ENCODE data around the gene TNS3. TPM values are rescaled to one million over a fixed set of nuclear protein-coding genes. Genes with fewer than 3 reads are reported as not detected.

Gene TNS3
- total and polyA plus RNA-seq, 9 of the 15 experiments (the other 6 are each of a cell fraction or from before 2014, with no cell fraction given), result 0.20 TPM; not detected in 8

DNA sequence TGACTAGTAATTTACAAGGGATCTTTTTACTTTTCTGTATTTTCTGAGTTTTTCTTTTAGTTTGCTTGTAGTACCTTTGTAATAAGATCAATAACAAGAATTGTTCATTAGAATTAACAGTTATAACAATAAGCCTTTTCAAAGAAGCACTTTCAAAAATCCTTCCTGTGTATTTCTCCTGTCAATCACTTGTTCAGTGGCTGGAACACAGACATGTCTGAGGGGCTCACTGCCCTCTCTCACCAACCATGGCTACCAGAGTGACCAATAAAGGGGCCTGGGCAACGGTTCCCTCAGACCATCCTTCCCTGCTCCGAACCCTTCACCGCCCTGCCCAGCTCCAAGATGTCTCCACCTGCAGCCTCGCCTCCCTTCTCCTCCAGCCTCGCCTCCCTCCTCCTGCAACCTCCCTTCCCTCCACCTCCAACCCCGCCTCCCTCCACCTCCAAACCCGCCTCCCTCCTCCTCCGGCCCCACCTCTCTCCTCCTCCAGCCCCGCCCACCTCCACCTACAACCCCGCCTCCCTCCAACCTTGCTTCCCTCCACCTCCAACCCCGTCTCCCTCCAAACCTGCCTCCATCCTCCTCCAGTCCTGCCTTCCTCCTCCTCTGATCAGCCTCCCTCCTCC is 353.4 kb downstream of the TNS3 start (continued):
- TF ChIP-seq RCOR1 (IDR thresholded peaks at IDR 0.05; ENCODE audit: borderline replicate concordance in 1 of 2, low read depth in 2 of 2, low read length in 2 of 2) (0 out of 4 replicates have a peak, but pooled peaks of 1 of the 2 experiments have one; percentile 28), PKNOX1 (IDR thresholded peaks at IDR 0.05) (peak; percentile 87), CBX3 (IDR thresholded peaks at IDR 0.05; ENCODE audit: borderline replicate concordance in 1 of 2, low read length in 2 of 2) (0 out of 3 replicates have a peak, but pooled peaks of 1 of the 2 experiments have one; percentile 27)
- TF ChIP-seq, protein P1, sequence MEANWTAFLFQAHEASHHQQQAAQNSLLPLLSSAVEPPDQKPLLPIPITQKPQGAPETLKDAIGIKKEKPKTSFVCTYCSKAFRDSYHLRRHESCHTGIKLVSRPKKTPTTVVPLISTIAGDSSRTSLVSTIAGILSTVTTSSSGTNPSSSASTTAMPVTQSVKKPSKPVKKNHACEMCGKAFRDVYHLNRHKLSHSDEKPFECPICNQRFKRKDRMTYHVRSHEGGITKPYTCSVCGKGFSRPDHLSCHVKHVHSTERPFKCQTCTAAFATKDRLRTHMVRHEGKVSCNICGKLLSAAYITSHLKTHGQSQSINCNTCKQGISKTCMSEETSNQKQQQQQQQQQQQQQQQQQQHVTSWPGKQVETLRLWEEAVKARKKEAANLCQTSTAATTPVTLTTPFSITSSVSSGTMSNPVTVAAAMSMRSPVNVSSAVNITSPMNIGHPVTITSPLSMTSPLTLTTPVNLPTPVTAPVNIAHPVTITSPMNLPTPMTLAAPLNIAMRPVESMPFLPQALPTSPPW (CRISPR knock-in tag; IDR thresholded peaks at IDR 0.05), result peak; percentile 79
- TF ChIP-seq, protein P2, sequence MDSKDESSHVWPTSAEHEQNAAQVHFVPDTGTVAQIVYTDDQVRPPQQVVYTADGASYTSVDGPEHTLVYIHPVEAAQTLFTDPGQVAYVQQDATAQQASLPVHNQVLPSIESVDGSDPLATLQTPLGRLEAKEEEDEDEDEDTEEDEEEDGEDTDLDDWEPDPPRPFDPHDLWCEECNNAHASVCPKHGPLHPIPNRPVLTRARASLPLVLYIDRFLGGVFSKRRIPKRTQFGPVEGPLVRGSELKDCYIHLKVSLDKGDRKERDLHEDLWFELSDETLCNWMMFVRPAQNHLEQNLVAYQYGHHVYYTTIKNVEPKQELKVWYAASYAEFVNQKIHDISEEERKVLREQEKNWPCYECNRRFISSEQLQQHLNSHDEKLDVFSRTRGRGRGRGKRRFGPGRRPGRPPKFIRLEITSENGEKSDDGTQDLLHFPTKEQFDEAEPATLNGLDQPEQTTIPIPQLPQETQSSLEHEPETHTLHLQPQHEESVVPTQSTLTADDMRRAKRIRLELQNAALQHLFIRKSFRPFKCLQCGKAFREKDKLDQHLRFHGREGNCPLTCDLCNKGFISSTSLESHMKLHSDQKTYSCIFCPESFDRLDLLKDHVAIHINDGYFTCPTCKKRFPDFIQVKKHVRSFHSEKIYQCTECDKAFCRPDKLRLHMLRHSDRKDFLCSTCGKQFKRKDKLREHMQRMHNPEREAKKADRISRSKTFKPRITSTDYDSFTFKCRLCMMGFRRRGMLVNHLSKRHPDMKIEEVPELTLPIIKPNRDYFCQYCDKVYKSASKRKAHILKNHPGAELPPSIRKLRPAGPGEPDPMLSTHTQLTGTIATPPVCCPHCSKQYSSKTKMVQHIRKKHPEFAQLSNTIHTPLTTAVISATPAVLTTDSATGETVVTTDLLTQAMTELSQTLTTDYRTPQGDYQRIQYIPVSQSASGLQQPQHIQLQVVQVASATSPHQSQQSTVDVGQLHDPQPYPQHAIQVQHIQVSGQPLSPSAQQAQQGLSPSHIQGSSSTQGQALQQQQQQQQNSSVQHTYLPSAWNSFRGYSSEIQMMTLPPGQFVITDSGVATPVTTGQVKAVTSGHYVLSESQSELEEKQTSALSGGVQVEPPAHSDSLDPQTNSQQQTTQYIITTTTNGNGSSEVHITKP (IDR thresholded peaks at IDR 0.05; ENCODE audit: partially characterized antibody), result peak; percentile 73
